ENCODE results near the gene NIM1K. TPM values are rescaled to one million over a fixed set of nuclear protein-coding genes. Genes with fewer than 3 reads are reported as not detected.

NIM1K gene
- total and polyA plus RNA-seq, 2 of the 4 experiments (the other 2 are of a cell fraction) = 0.54 to 0.68 TPM

GRCh38 chr5:43309637-43310036 lies 117.6 kb downstream of the NIM1K start:
- in situ Hi-C loops (cut with MboI; ENCODE audit: low sequenced_read_pairs) = loop anchor here (10.0 to 25.0 kb wide), 2 partner anchors 197 to 405 kb away; partner anchors contain the start of gene ZNF131
- H4K5ac ChIP-seq (ENCODE audit: low read depth, low read length) = no peak overlapping the region
- no TSS peak for BruUV-seq (replicated peaks)
- peaks cover 5% of the 10 kb centered on the region; the same call in 1 of the 2 replicates for H4K20me1 ChIP-seq (ENCODE audit: insufficient read depth, low read length)
- H3K9ac ChIP-seq (ENCODE audit: low read depth, low read length) = no peak overlapping the region
- intact Hi-C loops (cut with micrococcal nuclease) = loop anchor here (5.0 kb wide), 3 partner anchors 78 to 317 kb away; partner anchors contain the start of gene TMEM267
- no peak overlapping the region for H3K4ac ChIP-seq (ENCODE audit: low read depth, low read length)
- no peak overlapping the region for H2AFZ ChIP-seq (replicated peaks; ENCODE audit: low read length, poor library complexity)
- no peak overlapping the region for H2BK5ac ChIP-seq (ENCODE audit: low read depth, low read length, poor library complexity, severe bottlenecking)
- H3K14ac ChIP-seq (replicated peaks; ENCODE audit: low read depth, low read length) = no peak overlapping the region
- TF ChIP-seq ELK1 (IDR thresholded peaks at IDR 0.05; ENCODE audit: borderline replicate concordance, low read depth, low read length) (no peak), MAZ (IDR thresholded peaks at IDR 0.05; ENCODE audit: borderline replicate concordance, low read depth, low read length) (no peak), POLR2A (IDR thresholded peaks at IDR 0.05; ENCODE audit: low read depth, low read length) (no peak), RAD21 (IDR thresholded peaks at IDR 0.05; ENCODE audit: low read length) (no peak), RCOR1 (IDR thresholded peaks at IDR 0.05; ENCODE audit: insufficient replicate concordance, low read length) (no peak)
- dilution Hi-C loops (cut with HindIII; ENCODE audit: low sequenced_read_pairs, unreplicated experiment) = no loop called here
- H3K36me3 ChIP-seq (ENCODE audit: control insufficient read depth, insufficient read depth, low read length) = no peaks in the 10 kb centered on the region
- peaks cover 5% of the 10 kb centered on the region for H3K9me1 ChIP-seq (ENCODE audit: insufficient read depth, low read length)
- H2AK5ac ChIP-seq (ENCODE audit: low read depth, low read length) = no peak overlapping the region
- no peaks in the 10 kb centered on the region for H3K27me3 ChIP-seq (ENCODE audit: control insufficient read depth, insufficient read depth, low read length)
- CTCF ChIA-PET = no interaction called here
- H2BK120ac ChIP-seq (ENCODE audit: low read depth, low read length) = no peak overlapping the region
- peak; percentile 10 for DNase-seq
- H2BK15ac ChIP-seq (ENCODE audit: low read depth, low read length) = no peak overlapping the region
- no peak overlapping the region for H3K27ac ChIP-seq (ENCODE audit: insufficient read depth, low read length)
- peaks cover 12 to 28% of the 10 kb centered on the region in 2 experiments for H3K79me1 ChIP-seq (ENCODE audit: low read depth in 1 of 2, low read length in 2 of 2)
- H3K9me3 ChIP-seq (ENCODE audit: control insufficient read depth, insufficient read depth, low read length) = no peaks in the 10 kb centered on the region
- H4K8ac ChIP-seq (ENCODE audit: low read depth in 2 of 2, low read length in 2 of 2) = no peak overlapping the region
- H3K23ac ChIP-seq (ENCODE audit: low read depth, low read length) = no peak overlapping the region
- no peak overlapping the region for H3K56ac ChIP-seq (ENCODE audit: extremely low read depth, insufficient read depth, low read length)
- POLR2A ChIA-PET (ENCODE audit: unreplicated experiment) = no interaction called here
- H3K4me2 ChIP-seq (ENCODE audit: low read depth, low read length) = no peak overlapping the region
- no peak overlapping the region for H2AK9ac ChIP-seq (replicated peaks; ENCODE audit: low read depth, low read length, poor library complexity)
- no peak overlapping the region for H4K91ac ChIP-seq (ENCODE audit: insufficient read depth, low read depth, low read length)
- H3K4me1 ChIP-seq (ENCODE audit: control insufficient read depth, insufficient read depth, low read length) = peaks cover 2% of the 10 kb centered on the region; the same call in 1 of the 2 replicates
- H2BK20ac ChIP-seq (ENCODE audit: low read depth, low read length) = no peak overlapping the region
- H3K18ac ChIP-seq (ENCODE audit: low read depth, low read length) = no peak overlapping the region
- no peak for ATAC-seq (ENCODE audit: low read depth)
- H3K4me3 ChIP-seq (ENCODE audit: insufficient read depth, low read depth, low read length) = no peak overlapping the region

Data from IMR-90 (cell line).